Measurements from ENCODE around the gene BCCIP.

DNA sequence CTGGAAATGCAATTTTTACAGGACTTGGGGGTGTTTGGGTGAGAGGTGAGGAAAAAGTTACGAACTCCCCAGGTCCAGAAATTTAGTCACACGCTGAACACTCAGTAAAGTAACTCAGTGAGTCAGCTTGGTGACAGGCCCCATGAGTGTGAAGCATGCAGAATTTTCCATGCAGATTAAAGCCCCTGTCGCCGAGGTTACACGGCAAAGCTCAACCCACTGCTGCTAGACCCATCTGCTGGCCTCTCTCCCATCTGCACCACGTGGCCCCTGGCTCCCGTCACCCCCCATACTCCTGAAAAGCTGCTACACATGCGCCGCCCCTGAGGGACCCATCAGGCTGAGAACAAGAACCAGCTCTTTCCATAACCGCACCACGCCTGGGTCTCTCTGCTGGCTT lies 40.7 kb upstream of the BCCIP start:
- no peak for TF ChIP-seq CTCF (optimal IDR thresholded peaks at IDR 0.05 in 1 of 3, IDR thresholded peaks at IDR 0.05 in 1 of 3, conservative IDR thresholded peaks at IDR 0.05 in 1 of 3; ENCODE audit: extremely low read depth in 1 of 3, insufficient read depth in 2 of 3, low read length in 3 of 3)
- TF ChIP-seq EZH2 (IDR thresholded peaks at IDR 0.05; ENCODE audit: low read length): no peak
